ENCODE data around the gene TRPM3.

Gene TRPM3

GRCh38 chr9:70947511-70947910, 173.9 kb downstream of the TRPM3 start:
- DNase-seq (ENCODE audit: low read depth in 2 of 2), result no peak

- no peak for DNase-seq (ENCODE audit: low read depth in 2 of 2)
Observed at GRCh38 chr9:70947086-70947485, 174.3 kb downstream of the TRPM3 start.

GRCh38 chr9:70945301-70945700, 176.1 kb downstream of the TRPM3 start:
- no peak for DNase-seq (ENCODE audit: low read depth in 2 of 2)

GRCh38 chr9:70941191-70941590, 180.2 kb downstream of the TRPM3 start:
- DNase-seq (ENCODE audit: low read depth in 2 of 2), result no peak

GRCh38 chr9:70940605-70941004, 180.8 kb downstream of the TRPM3 start:
- DNase-seq (ENCODE audit: low read depth in 2 of 2), result no peak

- no peak for DNase-seq (ENCODE audit: low read depth in 2 of 2)
Observed at GRCh38 chr9:70936536-70936935, 184.9 kb downstream of the TRPM3 start.

GRCh38 chr9:70935856-70936255, 185.6 kb downstream of the TRPM3 start:
- peak in 1 of 2 experiments; percentile 24 for DNase-seq (ENCODE audit: low read depth in 2 of 2)

GRCh38 chr9:70934642-70935041, 186.8 kb downstream of the TRPM3 start:
- DNase-seq (ENCODE audit: low read depth in 2 of 2), result no peak

GRCh38 chr9:70933321-70933720, 188.1 kb downstream of the TRPM3 start:
- peak; percentile 63 to 65 for DNase-seq (ENCODE audit: low read depth in 2 of 2)

GRCh38 chr9:70932097-70932496, 189.3 kb downstream of the TRPM3 start:
- DNase-seq (ENCODE audit: low read depth in 2 of 2), result no peak

GRCh38 chr9:70927530-70927929, 193.9 kb downstream of the TRPM3 start:
- DNase-seq (ENCODE audit: low read depth in 2 of 2), result no peak

- peak; percentile 67 to 74 for DNase-seq (ENCODE audit: low read depth in 2 of 2)
Observed at GRCh38 chr9:70924895-70925547, 196.4 kb downstream of the TRPM3 start.

GRCh38 chr9:70924380-70924779, 197.0 kb downstream of the TRPM3 start:
- peak; percentile 89 to 91 for DNase-seq (ENCODE audit: low read depth in 2 of 2)

GRCh38 chr9:70923961-70924360, 197.5 kb downstream of the TRPM3 start:
- DNase-seq (ENCODE audit: low read depth in 2 of 2), result no peak

GRCh38 chr9:70921136-70921535, 200.3 kb downstream of the TRPM3 start:
- peak in 1 of 2 experiments; percentile 47 for DNase-seq (ENCODE audit: low read depth in 2 of 2)

GRCh38 chr9:70917277-70917676, 204.1 kb downstream of the TRPM3 start:
- DNase-seq (ENCODE audit: low read depth in 2 of 2), result no peak

GRCh38 chr9:70911791-70912190, 209.6 kb downstream of the TRPM3 start:
- DNase-seq (ENCODE audit: low read depth in 2 of 2), result no peak

GRCh38 chr9:70910598-70910997, 210.8 kb downstream of the TRPM3 start:
- DNase-seq (ENCODE audit: low read depth in 2 of 2), result no peak

- DNase-seq (ENCODE audit: low read depth in 2 of 2), result peak; percentile 95 to 96
Observed at GRCh38 chr9:70902692-70903131, 218.7 kb downstream of the TRPM3 start.

GRCh38 chr9:70902171-70902570, 219.2 kb downstream of the TRPM3 start:
- no peak for DNase-seq (ENCODE audit: low read depth in 2 of 2)

- no peak for DNase-seq (ENCODE audit: low read depth in 2 of 2)
Observed at GRCh38 chr9:70901746-70902145, 219.7 kb downstream of the TRPM3 start.

- no peak for DNase-seq (ENCODE audit: low read depth in 2 of 2)
Observed at GRCh38 chr9:70901013-70901412, 220.4 kb downstream of the TRPM3 start.

GRCh38 chr9:70893580-70894122, 227.8 kb downstream of the TRPM3 start:
- DNase-seq (ENCODE audit: low read depth in 2 of 2), result no peak

- DNase-seq (ENCODE audit: low read depth in 2 of 2), result no peak
Observed at GRCh38 chr9:70888471-70888870, 232.9 kb downstream of the TRPM3 start.
